GM20431 (cell line): Measurements from ENCODE around the gene AKAP10.
"Not testable (repeated sequence)": the region's sequence is repeated elsewhere in the genome, so short reads cannot be mapped to it uniquely, and the experiment has no call there.

ENCODE experiments used
- in situ Hi-C: fragments of 300-500 bp; cut with MseI, MboI; formaldehyde crosslinking; loops from one replicate; pipeline ENCODE4 v1.15.0; 2020; ENCODE audit warnings: low sequenced_read_pairs; ENCODE audit not compliant: unreplicated experiment

Gene AKAP10

GRCh38 chr17:19977293-19978208 lies at the start of gene AKAP10:
Gene AKAP10, minus strand, starts transcription at chr17:19977828. Its CDS starts 149 bp downstream, at chr17:19977679.
- in situ Hi-C loops: loop anchor here (25.0 kb wide), 1 partner anchor 335 kb away; no protein-coding TSS in a partner anchor

DNA sequence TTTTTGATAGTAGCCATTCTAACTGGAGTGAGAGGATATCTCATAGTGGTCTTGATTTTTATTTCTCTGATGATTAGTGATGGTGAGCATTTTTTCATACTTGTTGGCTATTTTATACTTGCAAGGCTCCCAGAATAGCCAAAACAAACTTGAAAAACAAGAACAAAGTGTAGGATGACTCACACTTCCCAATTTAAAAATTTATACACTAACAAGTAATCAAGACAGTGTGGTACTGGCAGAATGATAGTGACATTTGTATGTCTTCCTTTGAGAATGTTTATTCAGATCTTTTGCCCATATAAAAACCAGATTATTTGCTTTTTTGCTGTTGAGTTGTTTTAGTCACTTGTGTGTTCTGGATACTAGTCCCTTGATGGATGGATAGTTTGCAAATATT lies 49.3 kb upstream of the AKAP10 start:
- in situ Hi-C loops: no loop called here

- in situ Hi-C loops: no loop called here
These were observed 45.1 kb upstream of the AKAP10 start for GRCh38 chr17:20022701-20023100.

- in situ Hi-C loops: not testable (repeated sequence)
These were observed 38.9 kb upstream of the AKAP10 start for GRCh38 chr17:20016475-20016992.

DNA sequence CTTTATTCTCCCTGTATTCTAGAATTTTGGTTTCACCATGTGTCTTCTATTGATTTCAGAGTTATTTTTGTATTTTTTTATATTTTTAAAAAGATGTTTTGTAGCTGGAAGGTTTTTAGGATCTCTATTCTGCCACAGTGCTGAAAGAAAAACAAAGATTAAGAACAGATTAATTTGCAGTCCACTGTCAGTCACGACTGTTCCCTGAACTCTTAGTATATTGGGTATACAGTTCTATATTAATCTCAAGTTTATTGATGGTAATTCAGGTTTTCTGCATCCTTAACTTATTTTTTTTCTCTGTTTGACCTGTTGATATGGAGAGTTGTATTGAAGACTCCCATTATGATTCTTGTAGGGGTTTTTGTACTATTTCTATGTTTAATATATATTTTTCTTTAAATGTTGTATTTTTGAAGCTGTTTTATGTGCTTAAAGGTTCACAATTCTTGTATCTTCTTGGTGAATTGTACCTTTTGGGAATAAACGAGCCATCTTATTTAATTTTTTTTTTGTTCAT lies 34.4 kb upstream of the AKAP10 start:
- in situ Hi-C loops: no loop called here

- in situ Hi-C loops: no loop called here
These were observed 33.3 kb upstream of the AKAP10 start for GRCh38 chr17:20010936-20011335.

- in situ Hi-C loops: no loop called here
These were observed 32.7 kb upstream of the AKAP10 start for GRCh38 chr17:20010099-20010863.

GRCh38 chr17:20009302-20010098 lies 31.9 kb upstream of the AKAP10 start, which contains the start of gene SPECC1:
Gene SPECC1, plus strand, starts transcription at chr17:20009359. Its CDS starts 87,293 bp downstream, at chr17:20096652.
- in situ Hi-C loops: no loop called here

GRCh38 chr17:20009052-20009301 lies 31.3 kb upstream of the AKAP10 start:
- in situ Hi-C loops: no loop called here

DNA sequence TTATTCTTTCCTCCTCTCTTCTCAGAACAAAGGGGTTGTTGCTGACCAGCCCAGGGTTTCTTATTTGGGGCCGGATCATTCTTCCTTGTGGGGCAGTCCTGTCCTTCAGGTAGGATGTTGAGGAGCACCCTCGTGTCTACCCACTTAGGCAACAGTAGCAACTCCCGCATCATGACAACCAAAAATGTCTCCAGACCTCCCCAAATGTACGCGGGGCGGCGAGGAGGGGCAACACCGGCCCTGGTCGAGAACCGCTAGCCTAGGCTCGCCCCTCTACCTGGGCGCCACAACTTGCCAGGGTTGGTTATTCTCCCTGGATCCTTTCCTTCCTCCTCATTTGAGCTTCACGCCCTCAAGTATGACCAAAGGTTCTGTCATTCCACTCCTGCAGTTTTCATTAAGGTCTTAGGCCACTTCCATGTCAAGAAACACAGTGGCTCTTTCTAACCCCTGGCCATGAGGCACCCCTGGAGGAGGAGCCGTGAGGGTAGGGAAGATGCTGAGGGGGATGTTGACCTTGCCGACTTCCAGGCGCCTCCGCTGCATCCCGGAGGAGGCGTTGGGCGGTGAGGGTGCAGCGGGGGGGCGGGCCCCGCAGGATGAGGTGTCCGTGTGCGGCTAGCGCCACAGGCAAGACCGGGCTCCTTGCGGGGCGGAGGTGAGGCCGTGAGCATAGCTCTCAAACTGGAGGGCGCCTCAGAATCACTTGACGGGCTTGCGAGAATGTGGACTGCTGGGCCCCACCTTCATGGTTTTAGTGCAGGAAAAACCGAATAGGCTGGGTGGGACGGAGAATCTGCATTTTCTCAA lies 30.8 kb upstream of the AKAP10 start:
- in situ Hi-C loops: no loop called here

DNA sequence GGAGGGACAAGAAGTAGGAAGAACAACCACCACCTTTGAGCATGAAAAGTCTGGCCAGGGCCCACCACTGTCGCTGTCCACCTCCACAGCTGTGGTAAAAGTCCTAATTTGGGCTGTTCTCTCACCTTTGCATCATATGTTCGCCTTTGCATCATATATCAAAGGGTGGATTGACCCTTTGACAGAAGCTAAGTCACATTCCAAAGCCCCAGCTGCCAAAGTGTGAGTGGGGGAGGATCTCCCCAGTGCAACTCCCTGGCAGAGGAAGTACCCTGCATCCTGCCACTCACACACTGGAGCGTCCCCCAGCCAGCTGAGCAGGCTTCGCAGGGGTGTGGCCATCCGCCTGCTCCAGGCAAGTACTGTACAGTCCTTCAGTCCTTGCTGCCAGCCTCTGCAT lies 18.9 kb upstream of the AKAP10 start:
- in situ Hi-C loops: loop anchor here (10.0 to 25.0 kb wide), 2 partner anchors 118 to 316 kb away; no protein-coding TSS in a partner anchor

GRCh38 chr17:19996086-19996485 lies 18.5 kb upstream of the AKAP10 start:
- in situ Hi-C loops: loop anchor here (10.0 to 25.0 kb wide), 2 partner anchors 119 to 316 kb away; no protein-coding TSS in a partner anchor

- in situ Hi-C loops: loop anchor here (10.0 to 25.0 kb wide), 2 partner anchors 122 to 319 kb away; no protein-coding TSS in a partner anchor
These were observed 15.4 kb upstream of the AKAP10 start for GRCh38 chr17:19992803-19993713.

DNA sequence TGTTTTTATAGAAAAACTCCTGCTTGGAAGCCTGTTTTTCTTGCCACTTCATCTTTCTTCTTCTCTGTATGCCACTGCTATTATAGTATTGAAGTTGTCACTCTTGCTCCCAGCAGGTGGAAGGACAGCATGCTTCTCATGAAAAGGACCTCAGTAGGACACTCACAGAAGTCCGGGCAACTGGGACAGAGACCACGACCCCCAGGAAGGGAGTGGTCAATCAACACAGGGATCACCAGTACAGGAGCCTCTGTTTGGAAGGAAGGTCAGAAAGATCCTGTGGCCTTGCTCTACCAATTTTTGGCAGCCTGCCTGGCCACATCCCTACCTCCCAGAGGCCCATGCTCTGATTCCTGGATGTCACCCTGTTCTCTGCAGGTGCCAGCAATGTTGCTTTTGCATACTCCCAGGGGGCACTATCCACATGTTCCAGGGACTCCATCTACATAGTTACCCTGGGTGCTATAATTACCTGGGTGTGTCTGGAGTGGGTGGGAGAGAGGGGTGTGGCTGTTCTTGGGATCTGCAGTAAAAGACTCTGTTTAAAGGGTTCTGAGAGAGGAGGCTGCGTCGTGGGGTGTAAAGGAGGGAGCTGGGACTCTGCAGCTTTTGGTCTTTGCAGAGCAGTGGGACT lies 13.7 kb upstream of the AKAP10 start:
- in situ Hi-C loops: loop anchor here (10.0 to 25.0 kb wide), 2 partner anchors 123 to 321 kb away; no protein-coding TSS in a partner anchor

GRCh38 chr17:19987897-19988296 lies 10.3 kb upstream of the AKAP10 start:
- in situ Hi-C loops: loop anchor here (25.0 kb wide), 1 partner anchor 324 kb away; no protein-coding TSS in a partner anchor

DNA sequence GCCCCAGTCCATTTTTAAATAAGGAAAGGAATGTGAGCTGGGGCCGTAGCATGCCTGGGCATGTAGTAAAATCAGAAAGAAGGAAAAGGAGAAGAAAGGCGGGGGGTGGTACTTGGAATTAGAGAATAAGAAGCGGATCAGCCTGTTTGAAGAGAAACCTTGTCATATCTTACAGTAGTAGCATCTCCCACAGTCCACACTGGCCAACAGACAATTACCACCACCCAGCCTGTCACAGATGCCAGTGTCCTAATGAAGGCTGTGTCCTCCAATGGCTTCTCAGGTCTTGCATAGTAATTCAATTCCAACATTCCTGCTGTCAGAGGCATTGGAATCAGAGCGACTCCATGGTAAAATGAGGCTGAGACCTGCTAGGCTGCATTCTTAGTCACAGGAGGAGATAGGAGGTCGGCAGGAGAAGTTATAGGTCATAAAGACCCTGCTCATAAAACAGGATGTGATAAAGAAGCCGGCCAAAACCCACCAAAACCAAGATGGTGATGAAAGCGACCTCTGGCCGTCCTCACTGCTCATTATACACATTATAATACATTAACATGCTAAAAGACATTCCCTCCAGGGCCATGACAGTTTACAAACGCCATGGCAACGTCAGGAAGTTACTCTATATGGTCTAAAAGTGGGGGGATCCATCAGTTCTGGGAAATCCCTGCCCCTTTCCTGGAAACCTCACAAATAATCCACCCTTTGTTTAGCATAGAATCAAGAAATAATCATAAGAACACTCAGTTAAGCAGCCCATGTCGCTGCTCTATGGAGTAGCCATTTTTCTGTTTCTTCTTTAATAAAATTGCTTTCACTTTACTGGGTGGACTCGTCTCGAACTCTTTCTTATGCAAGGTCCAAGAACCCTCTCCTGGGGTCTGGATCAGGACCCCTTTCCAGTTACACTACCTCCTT lies 9.6 kb upstream of the AKAP10 start:
- in situ Hi-C loops: loop anchor here (25.0 kb wide), 1 partner anchor 325 kb away; no protein-coding TSS in a partner anchor
